ENCODE measurements around the gene BCL11A. TPM values are rescaled to one million over a fixed set of nuclear protein-coding genes. Genes with fewer than 3 reads are reported as not detected.

Gene BCL11A
- total RNA-seq, 4 donors from 2014 or later = 23.9 to 46.2 (median 33.8) TPM

Other genes with a start within 250 kb of the BCL11A start
- gene PAPOLG, start 202.6 kb upstream of the BCL11A start, total RNA-seq = 10 to 100 TPM in 3 of 4 donors, 1 to 10 TPM in 1; 7.4 to 13.7 (median 12.0) TPM

Measured in esophagus squamous epithelium (tissue), 4 donors.